HepG2 (cell line): ENCODE data around the gene TAF1B. TPM values are rescaled to one million over a fixed set of nuclear protein-coding genes. Genes with fewer than 3 reads are reported as not detected.

Experiments used
- ATAC-seq: fragments of 200-7000 bp; cut with Tn5 transposase; 3 replicates; pipeline ENCODE4 v1.9.1; 2020; ENCODE audit warnings: mild to moderate bottlenecking, moderate library complexity
- BruUV-seq: library from RNA; stranded (reverse); fragments of 400-500 nt; replicated peaks from 2 replicates; lab custom pipeline; 2021; lab: Mats Ljungman, UMichigan
- CTCF ChIA-PET: fragments of 300-600 bp; formaldehyde crosslinking; extraction: SDS; loops from one replicate; lab custom pipeline; 2021; ENCODE audit warnings: low total read pairs, inconsistent platforms, low intra/inter-chr PET ratio; lab: Yijun Ruan, JAX
- POLR2A ChIA-PET: fragments of 350-600 bp; sonication (Branson Sonifier 250); formaldehyde crosslinking; loops from one replicate; lab custom pipeline; 2020; ENCODE audit warnings: antibody characterized with exemption, inconsistent platforms; lab: Yijun Ruan, JAX
- DNase-seq: peaks from one replicate; pipeline ENCODE4 v3.0.0-alpha.2; 2015; ENCODE audit warnings: low spot score
- FAIRE-seq: peaks from 3 replicates; lab custom pipeline; 2011; peaks lifted over from hg19 to GRCh38; lab: Jason Lieb, UNC
- H2AFZ ChIP-seq: one replicate; pipeline ENCODE4 v1.6.1; 2011; ENCODE audit warnings: low read length, inconsistent platforms
- H3K27ac ChIP-seq: fragments of 300-600 bp; 3 replicates; pipeline ENCODE4 v1.8.0; 2011; ENCODE audit warnings: mixed run types, mild to moderate bottlenecking, mixed read lengths, low read length, inconsistent platforms; ENCODE audit not compliant: insufficient read depth; ENCODE audit errors: extremely low read length
- H3K27me3 ChIP-seq, 2 experiments: fragments of 200-600 bp in 1 of 2; 2 replicates in 1 of 2; 3 replicates in 1 of 2; pipeline versions ENCODE4 v1.6.0 to v1.8.0; 2011; ENCODE audit warnings: low read length in 2 of 2, mild to moderate bottlenecking in 2 of 2, moderate library complexity in 2 of 2, inconsistent platforms in 1 of 2; ENCODE audit not compliant: insufficient read depth in 2 of 2, control insufficient read depth in 1 of 2
- H3K36me3 ChIP-seq, 2 experiments: fragments of 200-600 bp in 1 of 2; replicated peaks in 1 of 2; 2 replicates in 1 of 2; 3 replicates in 1 of 2; pipeline versions ENCODE4 v1.5.1 to v1.8.0; 2011; ENCODE audit warnings: low read length in 2 of 2, inconsistent platforms in 1 of 2; ENCODE audit not compliant: insufficient read depth in 2 of 2, control insufficient read depth in 1 of 2
- H3K4me1 ChIP-seq: 2 replicates; pipeline ENCODE4 v1.5.1; 2012; ENCODE audit warnings: low read length, inconsistent platforms; ENCODE audit not compliant: insufficient read depth
- H3K4me2 ChIP-seq: 2 replicates; pipeline ENCODE4 v1.6.0; 2011; ENCODE audit warnings: low read depth, low read length, inconsistent platforms
- H3K4me3 ChIP-seq, 3 experiments: fragments of 200-600 bp in 1 of 3; sonication (generic), shearing (Covaris generic) in 1 of 3; replicated peaks in 1 of 3; 2 replicates each; pipeline ENCODE4 v1.5.1; 2011 to 2016; ENCODE audit warnings: low read length in 3 of 3, inconsistent platforms in 2 of 3, low read depth in 2 of 3, mild to moderate bottlenecking in 2 of 3, control low read depth in 1 of 3, mixed read lengths in 1 of 3; ENCODE audit not compliant: insufficient read depth in 1 of 3
- H3K79me2 ChIP-seq: one replicate; pipeline ENCODE4 v1.6.1; 2011; ENCODE audit warnings: low read length, inconsistent platforms; ENCODE audit not compliant: insufficient read depth
- H3K9ac ChIP-seq: 2 replicates; pipeline ENCODE4 v1.6.0; 2011; ENCODE audit warnings: mild to moderate bottlenecking, low read depth, low read length, inconsistent platforms; ENCODE audit not compliant: insufficient read depth
- H3K9me3 ChIP-seq: 2 replicates; pipeline ENCODE4 v1.5.1; 2012; ENCODE audit warnings: mild to moderate bottlenecking, low read length
- H4K20me1 ChIP-seq: 2 replicates; pipeline ENCODE4 v1.6.0; 2011; ENCODE audit warnings: inconsistent platforms, mild to moderate bottlenecking, low read length, moderate library complexity; ENCODE audit not compliant: insufficient read depth
- ELF3 ChIP-seq: IDR thresholded peaks from 2 replicates; pipeline ENCODE4 v1.6.1; 2016; ENCODE audit warnings: missing genetic modification reagents, missing compliant biosample characterization
- HDAC2 ChIP-seq: sonication (generic); formaldehyde crosslinking; IDR thresholded peaks from 2 replicates; pipeline ENCODE4 v1.4.0; 2020; ENCODE audit warnings: missing genetic modification reagents
- RFX1 ChIP-seq: fragments of 450-650 bp; IDR thresholded peaks from 2 replicates; pipeline ENCODE4 v1.6.1; 2017
- SPEN ChIP-seq: sonication (generic); formaldehyde crosslinking; IDR thresholded peaks from 2 replicates; pipeline ENCODE4 v1.5.1; 2020; ENCODE audit warnings: low read depth, mild to moderate bottlenecking, missing genetic modification reagents
- ZNF225 ChIP-seq: sonication (generic); formaldehyde crosslinking; IDR thresholded peaks from 2 replicates; pipeline ENCODE4 v1.4.0; 2020; ENCODE audit warnings: mild to moderate bottlenecking, missing genetic modification reagents
- ZNF704 ChIP-seq: sonication (generic); formaldehyde crosslinking; IDR thresholded peaks from 2 replicates; pipeline ENCODE4 v1.8.1; 2023; ENCODE audit warnings: mild to moderate bottlenecking, inconsistent platforms, moderate library complexity, missing genetic modification reagents, borderline replicate concordance
- WGBS: methylation state at CpG from one replicate; pipeline ENCODE4 v1.1.6; 2017; ENCODE audit warnings: low lambda C conversion rate; 5-methylcytosine and 5-hydroxymethylcytosine counted together
- in situ Hi-C: cut with HindIII; loops from 2 replicates; pipeline ENCODE4 v1.10.0; 2017; ENCODE audit warnings: low pct_unique_long_range_greater_than_20kb; ENCODE audit not compliant: extremely low pct_ligation_motif_present
- intact Hi-C: fragments of 100-400 bp; cut with micrococcal nuclease; formaldehyde crosslinking; loops from one replicate; pipeline ENCODE4 v1.10.0; 2022; ENCODE audit not compliant: unreplicated experiment
- polyA plus RNA-seq, 8 experiments: library from polyadenylated mRNA; depleted of rRNA in 3 of 8; stranded (reverse) in 7 of 8; unstranded in 1 of 8; fragments of >200 nt; fragmentation: Illumina TruSeq in 4 of 8; extraction: Trizol in 4 of 8; gene quantifications; 2 replicates each; pipeline versions ENCODE4 v1.2.1 to v1.2.3, GENCODE V29; 2011 to 2016; ENCODE audit warnings: low read depth in 4 of 8, missing spikeins in 1 of 8, mixed read lengths in 1 of 8; ENCODE audit not compliant: insufficient read depth in 1 of 8
- total RNA-seq, 5 experiments: library from RNA; depleted of rRNA; stranded (reverse); fragments of >200 nt; fragmentation: Illumina TruSeq; extraction: Trizol; gene quantifications; 2 replicates each; pipeline ENCODE4 v1.2.3, GENCODE V29; 2016; ENCODE audit warnings: low read depth in 1 of 5
- TF ChIP-seq, protein P1 (sequence below): sonication (generic); formaldehyde crosslinking; IDR thresholded peaks from 2 replicates; pipeline ENCODE4 v1.5.0; 2020; ENCODE audit warnings: mild to moderate bottlenecking, missing genetic modification reagents, moderate library complexity
- TF ChIP-seq, protein P2 (sequence below): sonication (generic); formaldehyde crosslinking; IDR thresholded peaks from 2 replicates; pipeline ENCODE4 v1.4.0; 2020; ENCODE audit warnings: missing genetic modification reagents, borderline replicate concordance
- TF ChIP-seq, protein P3 (sequence below): sonication (generic); formaldehyde crosslinking; conservative IDR thresholded peaks from 2 replicates; pipeline ENCODE4 v1.8.0; 2022; ENCODE audit warnings: low read depth, missing genetic modification reagents

Gene TAF1B
- total and polyA plus RNA-seq, 2 of the 13 experiments (the other 11 are each of a cell fraction or from before 2014, with no cell fraction given), result 13.3 to 27.7 TPM

DNA sequence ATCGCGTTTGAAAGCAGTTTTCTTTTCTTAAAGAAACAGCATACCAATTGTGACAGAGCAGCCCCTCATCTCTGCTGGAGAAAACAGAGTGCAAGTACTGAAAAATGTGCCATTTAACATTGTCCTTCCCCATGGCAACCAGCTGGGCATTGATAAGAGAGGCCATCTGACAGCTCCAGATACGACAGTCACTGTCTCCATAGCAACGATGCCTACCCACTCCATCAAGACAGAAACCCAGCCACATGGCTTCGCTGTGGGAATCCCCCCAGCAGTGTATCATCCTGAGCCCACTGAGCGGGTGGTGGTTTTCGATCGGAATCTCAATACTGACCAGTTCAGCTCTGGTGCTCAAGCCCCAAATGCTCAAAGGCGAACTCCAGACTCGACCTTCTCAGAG is 117.7 kb downstream of the TAF1B start:
- Histone ChIP-seq H2AFZ (no peak overlapping the region), H3K9me3 (no peaks in the 10 kb centered on the region), H3K27me3 (no peaks in the 10 kb centered on the region), H3K36me3 (peaks cover 9 to 54% of the 10 kb centered on the region in 2 experiments), H3K4me3 (no peak overlapping the region), H3K4me2 (no peak overlapping the region), H3K9ac (no peak overlapping the region), H4K20me1 (no peaks in the 10 kb centered on the region), H3K79me2 (no peaks in the 10 kb centered on the region), H3K27ac (no peak overlapping the region), H3K4me1 (no peaks in the 10 kb centered on the region)
- ChIA-PET CTCF (no interaction called here), POLR2A (no interaction called here)
- TF ChIP-seq ELF3, result no peak
- TF ChIP-seq, protein P1, sequence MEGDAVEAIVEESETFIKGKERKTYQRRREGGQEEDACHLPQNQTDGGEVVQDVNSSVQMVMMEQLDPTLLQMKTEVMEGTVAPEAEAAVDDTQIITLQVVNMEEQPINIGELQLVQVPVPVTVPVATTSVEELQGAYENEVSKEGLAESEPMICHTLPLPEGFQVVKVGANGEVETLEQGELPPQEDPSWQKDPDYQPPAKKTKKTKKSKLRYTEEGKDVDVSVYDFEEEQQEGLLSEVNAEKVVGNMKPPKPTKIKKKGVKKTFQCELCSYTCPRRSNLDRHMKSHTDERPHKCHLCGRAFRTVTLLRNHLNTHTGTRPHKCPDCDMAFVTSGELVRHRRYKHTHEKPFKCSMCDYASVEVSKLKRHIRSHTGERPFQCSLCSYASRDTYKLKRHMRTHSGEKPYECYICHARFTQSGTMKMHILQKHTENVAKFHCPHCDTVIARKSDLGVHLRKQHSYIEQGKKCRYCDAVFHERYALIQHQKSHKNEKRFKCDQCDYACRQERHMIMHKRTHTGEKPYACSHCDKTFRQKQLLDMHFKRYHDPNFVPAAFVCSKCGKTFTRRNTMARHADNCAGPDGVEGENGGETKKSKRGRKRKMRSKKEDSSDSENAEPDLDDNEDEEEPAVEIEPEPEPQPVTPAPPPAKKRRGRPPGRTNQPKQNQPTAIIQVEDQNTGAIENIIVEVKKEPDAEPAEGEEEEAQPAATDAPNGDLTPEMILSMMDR (CRISPR knock-in tag), result no peak
- TF ChIP-seq, protein P2, sequence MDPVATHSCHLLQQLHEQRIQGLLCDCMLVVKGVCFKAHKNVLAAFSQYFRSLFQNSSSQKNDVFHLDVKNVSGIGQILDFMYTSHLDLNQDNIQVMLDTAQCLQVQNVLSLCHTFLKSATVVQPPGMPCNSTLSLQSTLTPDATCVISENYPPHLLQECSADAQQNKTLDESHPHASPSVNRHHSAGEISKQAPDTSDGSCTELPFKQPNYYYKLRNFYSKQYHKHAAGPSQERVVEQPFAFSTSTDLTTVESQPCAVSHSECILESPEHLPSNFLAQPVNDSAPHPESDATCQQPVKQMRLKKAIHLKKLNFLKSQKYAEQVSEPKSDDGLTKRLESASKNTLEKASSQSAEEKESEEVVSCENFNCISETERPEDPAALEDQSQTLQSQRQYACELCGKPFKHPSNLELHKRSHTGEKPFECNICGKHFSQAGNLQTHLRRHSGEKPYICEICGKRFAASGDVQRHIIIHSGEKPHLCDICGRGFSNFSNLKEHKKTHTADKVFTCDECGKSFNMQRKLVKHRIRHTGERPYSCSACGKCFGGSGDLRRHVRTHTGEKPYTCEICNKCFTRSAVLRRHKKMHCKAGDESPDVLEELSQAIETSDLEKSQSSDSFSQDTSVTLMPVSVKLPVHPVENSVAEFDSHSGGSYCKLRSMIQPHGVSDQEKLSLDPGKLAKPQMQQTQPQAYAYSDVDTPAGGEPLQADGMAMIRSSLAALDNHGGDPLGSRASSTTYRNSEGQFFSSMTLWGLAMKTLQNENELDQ (CRISPR knock-in tag), result no peak
- TF ChIP-seq HDAC2 (CRISPR knock-in tag), result no peak
- TF ChIP-seq, protein P3, sequence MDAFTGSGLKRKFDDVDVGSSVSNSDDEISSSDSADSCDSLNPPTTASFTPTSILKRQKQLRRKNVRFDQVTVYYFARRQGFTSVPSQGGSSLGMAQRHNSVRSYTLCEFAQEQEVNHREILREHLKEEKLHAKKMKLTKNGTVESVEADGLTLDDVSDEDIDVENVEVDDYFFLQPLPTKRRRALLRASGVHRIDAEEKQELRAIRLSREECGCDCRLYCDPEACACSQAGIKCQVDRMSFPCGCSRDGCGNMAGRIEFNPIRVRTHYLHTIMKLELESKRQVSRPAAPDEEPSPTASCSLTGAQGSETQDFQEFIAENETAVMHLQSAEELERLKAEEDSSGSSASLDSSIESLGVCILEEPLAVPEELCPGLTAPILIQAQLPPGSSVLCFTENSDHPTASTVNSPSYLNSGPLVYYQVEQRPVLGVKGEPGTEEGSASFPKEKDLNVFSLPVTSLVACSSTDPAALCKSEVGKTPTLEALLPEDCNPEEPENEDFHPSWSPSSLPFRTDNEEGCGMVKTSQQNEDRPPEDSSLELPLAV (CRISPR knock-in tag), result no peak
- peak; percentile 13; the same call in 1 of the 2 replicates for TF ChIP-seq RFX1
- no peak for TF ChIP-seq ZNF704 (CRISPR knock-in tag)
- no peak for TF ChIP-seq ZNF225 (CRISPR knock-in tag)
- no peak for TF ChIP-seq SPEN (CRISPR knock-in tag)
- FAIRE-seq, result no peak
- no peak for DNase-seq
- 94% methylated on average over 10 of the region's 10 CpGs for WGBS
- in situ Hi-C loops, result no loop called here
- intact Hi-C loops, result no loop called here
- ATAC-seq, result no peak
- BruUV-seq, result no TSS peak
